H1 (cell line): ENCODE results near the gene INSM1.

Source experiments
- EZH2 ChIP-seq: fragments of 200-600 bp; sonication (generic); IDR thresholded peaks from 2 replicates; pipeline ENCODE4 v1.7.1; 2012; ENCODE audit warnings: low read depth, mild to moderate bottlenecking, moderate library complexity, low read length, inconsistent platforms; ENCODE audit not compliant: severe bottlenecking
- JUND ChIP-seq: IDR thresholded peaks from 2 replicates; pipeline ENCODE4 v1.6.1; 2011; ENCODE audit warnings: mild to moderate bottlenecking, improper control_type of control experiment, low read length
- KDM1A ChIP-seq: fragments of 200-600, 300-600 bp; sonication (generic); IDR thresholded peaks from 2 replicates; pipeline ENCODE4 v1.7.1; 2016; ENCODE audit warnings: mild to moderate bottlenecking, low read length, borderline replicate concordance
- KDM5A ChIP-seq: fragments of 200-600 bp; IDR thresholded peaks from 2 replicates; pipeline ENCODE4 v1.7.1; 2012; ENCODE audit warnings: mild to moderate bottlenecking, low read length, inconsistent platforms, mixed read lengths
- POLR2A ChIP-seq, 2 experiments: IDR thresholded peaks; 1 replicate in 1 of 2; 2 replicates in 1 of 2; pipeline ENCODE4 v1.6.1; 2011; ENCODE audit warnings: low read depth in 2 of 2, low read length in 2 of 2, mild to moderate bottlenecking in 2 of 2; ENCODE audit errors: control extremely low read depth in 1 of 2
- POLR2AphosphoS5 ChIP-seq: IDR thresholded peaks from 2 replicates; pipeline ENCODE4 v1.6.1; 2011; ENCODE audit warnings: low read depth, low read length
- SP1 ChIP-seq: IDR thresholded peaks from 2 replicates; pipeline ENCODE4 v1.6.1; 2011; ENCODE audit warnings: low read depth, low read length
- SP2 ChIP-seq: IDR thresholded peaks from 2 replicates; pipeline ENCODE4 v1.6.1; 2012; ENCODE audit warnings: mild to moderate bottlenecking, low read length, inconsistent platforms
- SUZ12 ChIP-seq: fragments of 200-600 bp; sonication (generic); IDR thresholded peaks from 2 replicates; pipeline ENCODE4 v1.6.1; 2012; ENCODE audit warnings: mild to moderate bottlenecking, inconsistent platforms, low read length, moderate library complexity, mixed read lengths
- TF ChIP-seq, protein P1 (sequence below), 3 experiments: IDR thresholded peaks; 1 replicate in 2 of 3; 2 replicates in 1 of 3; pipeline versions ENCODE4 v1.5.1 to v1.6.1; 2011; ENCODE audit warnings: low read length in 3 of 3, mild to moderate bottlenecking in 3 of 3, inconsistent platforms in 2 of 3, low read depth in 1 of 3, moderate library complexity in 1 of 3; ENCODE audit not compliant: insufficient read depth in 1 of 3; ENCODE audit errors: control extremely low read depth in 1 of 3
- TF ChIP-seq, protein P2 (sequence below): IDR thresholded peaks from 2 replicates; pipeline ENCODE4 v1.6.1; 2012; ENCODE audit warnings: inconsistent platforms
- TF ChIP-seq, protein P3 (sequence below): IDR thresholded peaks from 2 replicates; pipeline ENCODE4 v1.6.1; 2012; ENCODE audit warnings: low read length, inconsistent platforms

DNA sequence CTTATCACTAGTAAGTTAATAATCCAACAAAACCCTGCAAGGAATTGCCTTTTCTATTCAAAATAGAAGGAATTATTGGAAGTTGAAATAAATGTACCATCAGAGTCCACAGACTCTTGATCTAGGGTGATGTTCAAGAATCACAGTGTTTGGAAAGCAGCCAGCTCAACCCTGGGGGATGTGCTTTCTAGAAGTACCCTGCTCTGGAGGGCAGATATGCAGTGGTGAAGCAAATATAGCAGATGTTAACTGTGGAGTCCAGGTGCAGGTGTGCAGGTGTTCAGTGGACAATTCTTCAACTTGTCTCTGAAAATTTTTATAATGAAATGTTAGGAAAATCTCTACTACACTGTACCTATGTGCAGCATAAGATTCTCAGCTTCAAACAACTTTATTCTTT, 9.1 kb upstream of the INSM1 start:
- TF ChIP-seq, protein P1, sequence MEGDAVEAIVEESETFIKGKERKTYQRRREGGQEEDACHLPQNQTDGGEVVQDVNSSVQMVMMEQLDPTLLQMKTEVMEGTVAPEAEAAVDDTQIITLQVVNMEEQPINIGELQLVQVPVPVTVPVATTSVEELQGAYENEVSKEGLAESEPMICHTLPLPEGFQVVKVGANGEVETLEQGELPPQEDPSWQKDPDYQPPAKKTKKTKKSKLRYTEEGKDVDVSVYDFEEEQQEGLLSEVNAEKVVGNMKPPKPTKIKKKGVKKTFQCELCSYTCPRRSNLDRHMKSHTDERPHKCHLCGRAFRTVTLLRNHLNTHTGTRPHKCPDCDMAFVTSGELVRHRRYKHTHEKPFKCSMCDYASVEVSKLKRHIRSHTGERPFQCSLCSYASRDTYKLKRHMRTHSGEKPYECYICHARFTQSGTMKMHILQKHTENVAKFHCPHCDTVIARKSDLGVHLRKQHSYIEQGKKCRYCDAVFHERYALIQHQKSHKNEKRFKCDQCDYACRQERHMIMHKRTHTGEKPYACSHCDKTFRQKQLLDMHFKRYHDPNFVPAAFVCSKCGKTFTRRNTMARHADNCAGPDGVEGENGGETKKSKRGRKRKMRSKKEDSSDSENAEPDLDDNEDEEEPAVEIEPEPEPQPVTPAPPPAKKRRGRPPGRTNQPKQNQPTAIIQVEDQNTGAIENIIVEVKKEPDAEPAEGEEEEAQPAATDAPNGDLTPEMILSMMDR (IDR thresholded peaks at IDR 0.05; ENCODE audit: control extremely low read depth in 1 of 3, insufficient read depth in 1 of 3, low read depth in 1 of 3, low read length in 3 of 3) = no peak
- TF ChIP-seq JUND (no peak), EZH2 (no peak), POLR2A (IDR thresholded peaks at IDR 0.05; ENCODE audit: control extremely low read depth in 1 of 2, low read depth in 2 of 2, low read length in 2 of 2) (no peak), SUZ12 (no peak), KDM5A (no peak), KDM1A (no peak), POLR2AphosphoS5 (no peak), SP2 (no peak), SP1 (no peak)
- TF ChIP-seq, protein P2, sequence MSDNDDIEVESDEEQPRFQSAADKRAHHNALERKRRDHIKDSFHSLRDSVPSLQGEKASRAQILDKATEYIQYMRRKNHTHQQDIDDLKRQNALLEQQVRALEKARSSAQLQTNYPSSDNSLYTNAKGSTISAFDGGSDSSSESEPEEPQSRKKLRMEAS = no peak
- TF ChIP-seq, protein P3, sequence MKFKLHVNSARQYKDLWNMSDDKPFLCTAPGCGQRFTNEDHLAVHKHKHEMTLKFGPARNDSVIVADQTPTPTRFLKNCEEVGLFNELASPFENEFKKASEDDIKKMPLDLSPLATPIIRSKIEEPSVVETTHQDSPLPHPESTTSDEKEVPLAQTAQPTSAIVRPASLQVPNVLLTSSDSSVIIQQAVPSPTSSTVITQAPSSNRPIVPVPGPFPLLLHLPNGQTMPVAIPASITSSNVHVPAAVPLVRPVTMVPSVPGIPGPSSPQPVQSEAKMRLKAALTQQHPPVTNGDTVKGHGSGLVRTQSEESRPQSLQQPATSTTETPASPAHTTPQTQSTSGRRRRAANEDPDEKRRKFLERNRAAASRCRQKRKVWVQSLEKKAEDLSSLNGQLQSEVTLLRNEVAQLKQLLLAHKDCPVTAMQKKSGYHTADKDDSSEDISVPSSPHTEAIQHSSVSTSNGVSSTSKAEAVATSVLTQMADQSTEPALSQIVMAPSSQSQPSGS = no peak
